Measurements from ENCODE around the gene PPP3R1.

PPP3R1 gene

DNA sequence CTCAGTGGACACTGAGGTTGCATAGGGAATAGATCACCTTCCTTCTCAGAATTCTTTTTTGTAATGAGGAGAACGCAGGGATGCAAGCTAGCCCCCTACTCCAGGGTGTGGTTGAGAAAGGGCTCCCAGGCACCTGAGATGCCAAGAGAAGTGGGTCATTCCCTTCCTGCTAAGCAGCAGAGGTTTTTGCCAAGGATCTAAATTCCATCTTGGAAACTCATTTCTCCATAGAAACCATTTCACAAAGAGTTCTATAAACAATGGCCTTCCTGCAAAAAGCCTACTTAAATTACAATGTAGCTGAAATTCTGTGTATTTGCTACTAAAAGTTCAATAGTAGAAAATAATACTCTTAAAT lies 3.7 kb upstream of the PPP3R1 start:
- no peak for DNase-seq

- DNase-seq, result peak; percentile 71
Measured at GRCh38 chr2:68253219-68254068, 1.1 kb upstream of the PPP3R1 start.

GRCh38 chr2:68251855-68252399 lies 405 bp downstream of the PPP3R1 start:
- DNase-seq, result no peak

DNA sequence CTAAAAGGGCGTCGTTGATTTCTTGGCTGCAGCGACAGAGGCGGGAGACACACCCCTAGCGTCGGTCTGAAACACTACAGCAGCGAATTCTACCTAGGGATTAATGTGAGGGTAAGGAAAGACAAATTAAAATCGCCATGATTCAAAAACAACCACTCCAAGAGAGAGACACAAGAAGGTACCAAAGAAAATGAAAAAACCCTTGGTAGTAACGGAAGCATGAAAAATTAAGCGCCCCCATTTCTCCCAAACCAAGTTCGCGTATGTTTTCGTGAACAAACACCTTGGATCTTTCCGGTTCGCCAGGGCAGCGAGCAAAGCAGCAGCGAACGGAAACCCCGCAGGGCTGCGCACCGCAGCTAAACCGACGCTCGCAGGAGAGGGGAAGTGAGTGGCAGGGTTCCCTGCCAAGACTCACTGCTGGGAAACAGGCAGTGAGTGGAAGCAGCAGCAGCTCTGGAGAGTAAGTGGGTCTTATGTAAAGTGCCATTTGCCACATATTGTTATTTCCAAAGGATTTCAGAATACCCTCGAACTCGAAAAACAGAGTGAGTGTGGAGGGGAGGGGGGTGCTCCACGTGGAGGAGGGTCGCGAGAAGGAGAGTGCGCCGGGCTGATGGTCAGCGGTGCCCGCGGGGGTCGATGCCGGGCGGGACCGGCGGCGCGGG lies 1.0 kb downstream of the PPP3R1 start:
- DNase-seq, result peak; percentile 91

- no peak for DNase-seq
Measured at GRCh38 chr2:68250652-68251186, 1.6 kb downstream of the PPP3R1 start.

GRCh38 chr2:68250196-68250595 lies 2.1 kb downstream of the PPP3R1 start:
- DNase-seq, result no peak

GRCh38 chr2:68248806-68249205 lies 3.5 kb downstream of the PPP3R1 start:
- no peak for DNase-seq

GRCh38 chr2:68248361-68248760 lies 4.0 kb downstream of the PPP3R1 start:
- DNase-seq, result no peak

- DNase-seq, result no peak
Measured at GRCh38 chr2:68246396-68246795, 5.9 kb downstream of the PPP3R1 start.

DNA sequence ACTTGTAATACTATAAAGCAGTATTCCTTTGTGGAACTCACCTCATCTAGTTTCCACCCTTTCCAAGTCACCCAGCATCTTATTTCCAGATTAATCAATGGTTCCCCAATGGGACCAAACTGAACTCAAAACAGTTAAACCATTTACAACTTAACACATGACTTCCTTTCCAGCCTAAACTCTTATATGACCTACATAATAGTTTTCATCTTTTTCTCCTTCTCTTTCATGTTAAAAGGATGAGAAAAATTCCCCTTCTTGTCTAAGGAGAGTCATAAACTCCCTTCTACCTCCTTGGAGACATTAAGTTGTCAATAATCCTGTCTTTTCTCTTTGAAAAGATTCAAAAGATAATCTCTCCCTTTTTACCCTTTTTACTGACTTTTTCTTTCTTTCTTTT lies 6.7 kb downstream of the PPP3R1 start:
- no peak for DNase-seq

GRCh38 chr2:68245066-68245465 lies 7.3 kb downstream of the PPP3R1 start:
- no peak for DNase-seq

DNA sequence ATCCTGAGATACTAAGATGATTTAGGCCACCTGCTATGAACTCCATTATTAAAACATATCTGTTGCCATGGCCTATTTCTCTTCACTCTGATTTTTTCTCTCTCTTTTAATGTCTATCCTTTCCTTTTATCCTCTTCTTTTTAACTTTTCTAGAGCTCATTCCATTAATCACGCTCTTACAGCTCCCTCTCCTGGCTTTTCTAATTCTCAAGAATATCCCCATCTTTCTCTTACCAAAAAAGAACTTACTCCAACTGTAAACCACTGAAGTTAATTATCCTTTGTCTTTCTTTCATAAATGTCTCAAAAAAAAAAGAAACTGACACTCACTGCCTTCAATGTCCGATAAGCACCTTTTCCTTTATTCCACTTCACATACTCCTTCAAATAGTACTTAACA lies 7.9 kb downstream of the PPP3R1 start:
- DNase-seq, result no peak

DNA sequence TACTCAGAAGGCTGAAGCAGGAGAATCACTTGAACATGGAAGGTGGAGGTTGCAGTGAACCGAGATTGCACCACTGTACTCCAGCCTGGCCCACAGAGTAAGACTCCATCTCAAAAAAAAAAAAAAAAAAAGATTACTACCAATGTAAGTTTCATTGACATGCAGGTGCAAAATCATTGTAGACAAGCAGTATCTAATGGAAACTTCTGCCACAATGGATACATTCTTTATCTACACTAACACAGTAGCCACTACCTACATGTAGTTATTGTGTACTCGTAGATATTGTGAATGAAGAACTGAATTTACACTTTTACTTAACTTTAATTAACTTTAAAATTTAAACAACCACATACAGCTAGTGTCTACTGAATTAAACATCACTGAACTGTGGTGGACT lies 10.6 kb downstream of the PPP3R1 start:
- peak; percentile 60 for DNase-seq

DNA sequence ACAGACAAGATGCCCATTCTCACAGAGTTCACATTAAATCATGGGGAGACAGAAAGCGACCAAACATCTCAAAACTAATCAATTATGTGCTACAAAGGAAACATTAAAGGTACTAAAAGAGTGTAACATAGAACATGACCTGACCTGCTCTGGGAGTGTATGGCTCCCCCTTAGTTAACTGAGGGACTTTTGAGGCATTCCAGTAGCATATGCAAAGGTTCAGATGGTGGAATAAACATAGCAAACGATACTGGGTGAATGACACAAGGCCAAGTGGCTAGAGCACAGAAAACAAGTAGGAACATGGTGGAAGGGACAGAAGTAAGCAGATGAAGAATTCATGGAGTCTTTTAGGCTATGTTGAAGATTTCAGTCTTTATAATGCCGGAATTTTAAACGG lies 11.9 kb downstream of the PPP3R1 start:
- DNase-seq, result no peak

DNA sequence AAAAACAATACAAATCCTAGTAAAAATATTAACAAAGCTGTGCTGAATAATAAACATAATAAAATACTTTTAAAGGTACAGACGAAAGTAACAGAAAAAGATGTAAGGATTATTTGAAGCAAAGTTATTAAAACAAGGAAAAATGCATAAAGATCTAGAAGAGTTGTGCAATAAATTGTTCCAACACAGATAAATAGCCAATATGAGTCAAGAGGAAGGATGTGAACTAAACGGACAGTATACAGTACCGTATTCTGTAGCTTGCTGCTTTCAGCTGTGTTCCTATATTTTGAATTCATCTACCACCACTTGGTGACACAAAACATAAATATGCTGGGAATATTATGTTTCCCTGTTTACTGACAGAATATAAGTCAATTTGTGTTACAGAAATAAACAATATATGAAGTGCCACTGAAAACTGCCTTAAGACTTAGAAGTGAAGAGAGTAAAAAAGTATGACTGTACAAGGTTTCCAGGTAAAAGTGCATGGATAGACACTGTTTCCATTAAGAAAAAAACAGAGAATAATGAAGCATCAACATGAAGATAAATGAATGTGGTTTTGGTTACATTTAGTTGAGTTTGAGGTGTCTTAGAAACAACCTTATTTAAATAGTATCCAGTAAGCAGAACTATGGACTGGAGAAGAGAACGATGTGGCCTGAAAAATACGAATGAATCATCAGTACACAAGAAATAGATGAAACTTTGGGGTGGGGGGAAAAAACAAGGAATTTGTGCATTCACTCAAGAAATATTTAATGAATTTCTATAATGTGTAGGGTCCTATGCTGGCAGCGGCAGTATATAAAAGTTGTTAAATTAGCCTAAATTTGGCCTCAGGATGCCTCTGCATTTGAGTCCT lies 13.1 kb downstream of the PPP3R1 start:
- no peak for DNase-seq

DNA sequence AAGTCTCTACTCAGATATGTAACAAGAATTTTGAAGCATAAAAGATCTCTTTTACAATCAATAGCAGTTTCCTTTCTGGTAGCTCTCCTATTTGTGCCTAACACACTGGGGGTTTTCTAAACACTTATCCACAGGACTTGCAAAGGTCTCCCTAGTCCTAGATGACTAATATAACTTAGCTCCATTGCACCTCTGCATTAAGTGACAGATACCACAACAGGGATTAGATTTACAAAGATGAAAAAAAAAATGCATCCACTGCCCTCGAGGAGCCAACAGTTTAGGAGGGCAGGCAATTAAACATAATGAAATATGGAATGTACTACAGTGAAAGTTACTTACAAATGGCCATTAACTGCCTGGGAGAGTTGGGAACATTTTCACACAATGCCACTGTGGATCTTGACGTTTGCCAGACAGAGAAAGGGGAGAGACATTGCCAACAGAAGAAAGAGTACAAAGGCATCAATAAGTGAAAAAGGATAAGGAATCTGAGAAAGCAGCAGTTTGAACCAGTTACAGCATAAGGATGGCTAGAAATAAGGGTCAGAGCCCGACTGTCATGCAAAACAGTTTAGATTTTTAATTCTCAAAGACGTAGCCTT lies 14.3 kb downstream of the PPP3R1 start:
- DNase-seq, result no peak

DNA sequence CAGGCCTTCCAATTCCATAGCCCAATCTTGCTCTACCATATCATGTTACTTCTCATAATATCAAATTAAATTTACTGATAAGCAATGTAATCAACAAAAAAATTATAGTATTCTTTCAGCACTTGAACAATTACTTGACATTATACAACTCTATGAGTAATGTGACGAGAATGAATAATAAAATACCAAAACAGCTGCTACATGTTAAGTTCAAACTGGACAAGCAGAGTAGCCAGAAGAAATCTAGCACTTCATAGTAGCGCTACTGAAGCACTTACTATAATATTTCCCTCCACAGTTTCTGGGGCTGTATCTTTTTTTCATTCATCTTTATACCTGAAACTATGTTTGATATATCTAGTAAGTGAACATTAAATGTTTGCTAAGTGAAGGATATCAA lies 14.9 kb downstream of the PPP3R1 start:
- no peak for DNase-seq

- no peak for DNase-seq
Measured at GRCh38 chr2:68236876-68237275, 15.5 kb downstream of the PPP3R1 start.

GRCh38 chr2:68236103-68236734 lies 16.1 kb downstream of the PPP3R1 start:
- DNase-seq, result no peak

GRCh38 chr2:68235090-68235489 lies 17.2 kb downstream of the PPP3R1 start:
- DNase-seq, result no peak

DNA sequence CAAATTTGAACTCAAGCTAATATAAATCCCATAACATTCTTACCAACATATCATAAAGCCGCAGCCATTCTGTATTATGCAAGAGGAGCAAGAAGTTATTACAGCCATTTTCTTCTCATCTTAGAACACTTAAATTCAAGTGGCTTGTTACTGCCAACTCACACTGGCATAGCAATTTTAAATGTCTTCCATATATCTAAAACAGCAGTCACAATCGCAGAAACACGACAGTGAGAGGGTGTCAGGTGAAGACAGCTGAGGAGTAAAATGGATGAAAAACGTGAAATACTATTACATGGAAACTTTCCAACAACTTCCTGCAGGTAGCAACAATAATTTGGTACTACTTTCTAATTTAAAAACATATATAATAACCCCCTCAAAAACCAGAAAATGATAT lies 17.9 kb downstream of the PPP3R1 start:
- DNase-seq, result no peak

- no peak for DNase-seq
Measured at GRCh38 chr2:68231061-68231372, 21.3 kb downstream of the PPP3R1 start.
